ENCODE measurements around the gene PLCXD3. TPM values are rescaled to one million over a fixed set of nuclear protein-coding genes. Genes with fewer than 3 reads are reported as not detected.

Gene PLCXD3
- polyA plus RNA-seq, 1 of the 3 experiments (the other 2 are of a cell fraction) = 0.15 TPM

DNA sequence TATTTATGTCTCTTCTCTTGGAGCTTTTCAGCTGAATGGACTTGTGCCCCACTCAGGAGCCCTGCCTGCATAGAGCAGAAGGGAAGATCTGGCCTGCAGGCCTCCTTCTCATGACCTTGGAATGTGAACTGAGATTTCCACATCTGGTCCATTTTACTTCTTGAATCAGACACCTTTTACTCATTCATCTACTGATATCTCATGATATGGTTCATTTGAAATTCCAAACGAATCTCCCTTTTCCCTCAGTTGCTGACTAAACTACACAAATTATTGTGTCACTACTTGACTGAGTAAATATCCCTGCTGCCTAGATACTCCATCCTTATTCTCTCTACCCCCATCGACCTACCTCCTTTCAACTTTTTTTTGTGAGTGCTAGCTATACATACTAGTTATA, 138.7 kb downstream of the PLCXD3 start:
- Histone ChIP-seq H3K4me3 (ENCODE audit: low read depth in 2 of 2, low read length in 1 of 2) (no peak overlapping the region), H3K9me3 (no peaks in the 10 kb centered on the region), H3K9ac (no peak overlapping the region), H3K27me3 (ENCODE audit: insufficient read depth) (no peaks in the 10 kb centered on the region), H3K9me2 (no peaks in the 10 kb centered on the region), H3K27ac (ENCODE audit: low read depth in 2 of 2, low read length in 1 of 2) (peak overlapping the region in 1 of 2 experiments; percentile 99; a peak in 2 of 4 replicates), H3K79me2 (ENCODE audit: insufficient read depth) (no peaks in the 10 kb centered on the region), H3F3A (replicated peaks; ENCODE audit: insufficient read depth) (no peaks in the 10 kb centered on the region), H3K36me3 (replicated peaks in 1 of 2; ENCODE audit: control insufficient read depth in 1 of 2, insufficient read depth in 2 of 2, low read length in 1 of 2) (no peaks in the 10 kb centered on the region), H4K20me1 (ENCODE audit: insufficient read depth) (no peaks in the 10 kb centered on the region), H2AFZ (ENCODE audit: low read depth) (no peak overlapping the region), H3K4me1 (ENCODE audit: control insufficient read depth in 1 of 2, insufficient read depth in 2 of 2, low read depth in 1 of 2, low read length in 1 of 2) (peaks cover 0 to 28% of the 10 kb centered on the region in 2 experiments; a peak in 2 of 4 replicates), H3K4me2 (no peak overlapping the region)
- TF ChIP-seq RFX5 (IDR thresholded peaks at IDR 0.05; ENCODE audit: low read length) = no peak
- peak in 1 of 2 experiments; percentile 74; a peak in 1 of 4 replicates for TF ChIP-seq EP300 (IDR thresholded peaks at IDR 0.05; ENCODE audit: borderline replicate concordance in 1 of 2, low read depth in 1 of 2, low read length in 1 of 2)
- TF ChIP-seq NFIC (IDR thresholded peaks at IDR 0.05; ENCODE audit: borderline replicate concordance) = peak; percentile 56
- peak; percentile 92 for TF ChIP-seq TCF12 (IDR thresholded peaks at IDR 0.05)
- TF ChIP-seq TEAD4 (IDR thresholded peaks at IDR 0.05; ENCODE audit: borderline replicate concordance, insufficient read depth) = peak; percentile 35; the same call in 1 of the 2 replicates
- peak; percentile 49; the same call in 1 of the 2 replicates for TF ChIP-seq FOSL2 (IDR thresholded peaks at IDR 0.05; ENCODE audit: borderline replicate concordance, low read depth)
- TF ChIP-seq, protein P1, sequence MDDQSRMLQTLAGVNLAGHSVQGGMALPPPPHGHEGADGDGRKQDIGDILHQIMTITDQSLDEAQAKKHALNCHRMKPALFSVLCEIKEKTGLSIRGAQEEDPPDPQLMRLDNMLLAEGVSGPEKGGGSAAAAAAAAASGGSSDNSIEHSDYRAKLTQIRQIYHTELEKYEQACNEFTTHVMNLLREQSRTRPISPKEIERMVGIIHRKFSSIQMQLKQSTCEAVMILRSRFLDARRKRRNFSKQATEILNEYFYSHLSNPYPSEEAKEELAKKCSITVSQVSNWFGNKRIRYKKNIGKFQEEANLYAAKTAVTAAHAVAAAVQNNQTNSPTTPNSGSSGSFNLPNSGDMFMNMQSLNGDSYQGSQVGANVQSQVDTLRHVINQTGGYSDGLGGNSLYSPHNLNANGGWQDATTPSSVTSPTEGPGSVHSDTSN (IDR thresholded peaks at IDR 0.05) = peak; percentile 63
- TF ChIP-seq JUND (IDR thresholded peaks at IDR 0.05) = peak; percentile 67
- TF ChIP-seq, protein P2, sequence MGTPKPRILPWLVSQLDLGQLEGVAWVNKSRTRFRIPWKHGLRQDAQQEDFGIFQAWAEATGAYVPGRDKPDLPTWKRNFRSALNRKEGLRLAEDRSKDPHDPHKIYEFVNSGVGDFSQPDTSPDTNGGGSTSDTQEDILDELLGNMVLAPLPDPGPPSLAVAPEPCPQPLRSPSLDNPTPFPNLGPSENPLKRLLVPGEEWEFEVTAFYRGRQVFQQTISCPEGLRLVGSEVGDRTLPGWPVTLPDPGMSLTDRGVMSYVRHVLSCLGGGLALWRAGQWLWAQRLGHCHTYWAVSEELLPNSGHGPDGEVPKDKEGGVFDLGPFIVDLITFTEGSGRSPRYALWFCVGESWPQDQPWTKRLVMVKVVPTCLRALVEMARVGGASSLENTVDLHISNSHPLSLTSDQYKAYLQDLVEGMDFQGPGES (IDR thresholded peaks at IDR 0.05; ENCODE audit: low read depth, low read length) = no peak
- TF ChIP-seq, protein P3, sequence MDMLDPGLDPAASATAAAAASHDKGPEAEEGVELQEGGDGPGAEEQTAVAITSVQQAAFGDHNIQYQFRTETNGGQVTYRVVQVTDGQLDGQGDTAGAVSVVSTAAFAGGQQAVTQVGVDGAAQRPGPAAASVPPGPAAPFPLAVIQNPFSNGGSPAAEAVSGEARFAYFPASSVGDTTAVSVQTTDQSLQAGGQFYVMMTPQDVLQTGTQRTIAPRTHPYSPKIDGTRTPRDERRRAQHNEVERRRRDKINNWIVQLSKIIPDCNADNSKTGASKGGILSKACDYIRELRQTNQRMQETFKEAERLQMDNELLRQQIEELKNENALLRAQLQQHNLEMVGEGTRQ (IDR thresholded peaks at IDR 0.05; ENCODE audit: borderline replicate concordance, low read depth, low read length) = no peak
- no peak for TF ChIP-seq POLR2AphosphoS5 (IDR thresholded peaks at IDR 0.05; ENCODE audit: low read depth, low read length)
- ChIA-PET CTCF (interaction anchor here (0.7 kb wide), 1 partner anchor 101 kb away, joined by 4 read pairs; no protein-coding TSS in a partner anchor), POLR2A (interaction anchor here (0.7 kb wide), 1 partner anchor 14 kb away, joined by 3 read pairs; no protein-coding TSS in a partner anchor)
- DNase-seq = no peak
- 17% methylated on average over 2 of the region's 2 CpGs for WGBS (ENCODE audit: low lambda C conversion rate)

DNA sequence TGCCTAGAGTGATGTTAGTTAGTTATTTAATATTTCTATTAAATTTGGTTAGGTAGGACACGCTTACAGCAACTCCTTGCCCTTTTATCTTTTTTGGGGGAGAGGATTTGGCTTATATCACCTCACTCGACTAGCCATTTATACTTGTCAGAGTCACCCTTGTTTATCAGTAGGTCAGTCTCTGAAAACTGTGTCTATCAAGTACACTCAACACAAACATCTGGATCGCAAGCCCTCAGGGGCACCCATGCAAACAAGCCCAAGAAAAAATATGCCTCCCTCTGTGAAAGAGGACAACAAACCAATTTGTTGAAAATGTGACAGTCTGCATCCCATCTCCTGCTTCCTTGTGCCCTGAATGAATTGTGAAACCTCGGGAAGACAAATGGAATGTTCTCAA, 139.9 kb downstream of the PLCXD3 start:
- peak; percentile 35 for DNase-seq
- H3K4me2 ChIP-seq = no peak overlapping the region
- H3K36me3 ChIP-seq (replicated peaks in 1 of 2; ENCODE audit: control insufficient read depth in 1 of 2, insufficient read depth in 2 of 2, low read length in 1 of 2) = no peaks in the 10 kb centered on the region
- H3K9me2 ChIP-seq = no peaks in the 10 kb centered on the region
- WGBS (ENCODE audit: low lambda C conversion rate) = 48% methylated on average over 4 of the region's 4 CpGs
- no peaks in the 10 kb centered on the region for H4K20me1 ChIP-seq (ENCODE audit: insufficient read depth)
- no peaks in the 10 kb centered on the region for H3F3A ChIP-seq (replicated peaks; ENCODE audit: insufficient read depth)
- no peak overlapping the region for H3K4me3 ChIP-seq (ENCODE audit: low read depth in 2 of 2, low read length in 1 of 2)
- ChIA-PET POLR2A (no interaction called here), CTCF (interaction anchor here (0.7 to 2.3 kb wide), 4 partner anchors 100 to 477 kb away, joined by 3 to 9 read pairs (median 6); no protein-coding TSS in a partner anchor)
- H3K9me3 ChIP-seq = no peaks in the 10 kb centered on the region
- H2AFZ ChIP-seq (ENCODE audit: low read depth) = no peak overlapping the region
- peaks cover 0 to 28% of the 10 kb centered on the region in 2 experiments; a peak in 2 of 4 replicates for H3K4me1 ChIP-seq (ENCODE audit: control insufficient read depth in 1 of 2, insufficient read depth in 2 of 2, low read depth in 1 of 2, low read length in 1 of 2)
- H3K9ac ChIP-seq = no peak overlapping the region
- H3K27me3 ChIP-seq (ENCODE audit: insufficient read depth) = no peaks in the 10 kb centered on the region
- no peaks in the 10 kb centered on the region for H3K79me2 ChIP-seq (ENCODE audit: insufficient read depth)
- peak overlapping the region in 1 of 2 experiments; percentile 99; a peak in 2 of 4 replicates for H3K27ac ChIP-seq (ENCODE audit: low read depth in 2 of 2, low read length in 1 of 2)
- TF ChIP-seq TAF1 (IDR thresholded peaks at IDR 0.05; ENCODE audit: borderline replicate concordance, low read depth, low read length) = no peak
- peak; percentile 97 for TF ChIP-seq FOXJ3 (CRISPR knock-in tag; IDR thresholded peaks at IDR 0.05)
- TF ChIP-seq YY1 (IDR thresholded peaks at IDR 0.05; ENCODE audit: low read depth) = no peak
- peak; percentile 85 for TF ChIP-seq GATA2 (CRISPR knock-in tag; IDR thresholded peaks at IDR 0.05)
- TF ChIP-seq, protein P4, sequence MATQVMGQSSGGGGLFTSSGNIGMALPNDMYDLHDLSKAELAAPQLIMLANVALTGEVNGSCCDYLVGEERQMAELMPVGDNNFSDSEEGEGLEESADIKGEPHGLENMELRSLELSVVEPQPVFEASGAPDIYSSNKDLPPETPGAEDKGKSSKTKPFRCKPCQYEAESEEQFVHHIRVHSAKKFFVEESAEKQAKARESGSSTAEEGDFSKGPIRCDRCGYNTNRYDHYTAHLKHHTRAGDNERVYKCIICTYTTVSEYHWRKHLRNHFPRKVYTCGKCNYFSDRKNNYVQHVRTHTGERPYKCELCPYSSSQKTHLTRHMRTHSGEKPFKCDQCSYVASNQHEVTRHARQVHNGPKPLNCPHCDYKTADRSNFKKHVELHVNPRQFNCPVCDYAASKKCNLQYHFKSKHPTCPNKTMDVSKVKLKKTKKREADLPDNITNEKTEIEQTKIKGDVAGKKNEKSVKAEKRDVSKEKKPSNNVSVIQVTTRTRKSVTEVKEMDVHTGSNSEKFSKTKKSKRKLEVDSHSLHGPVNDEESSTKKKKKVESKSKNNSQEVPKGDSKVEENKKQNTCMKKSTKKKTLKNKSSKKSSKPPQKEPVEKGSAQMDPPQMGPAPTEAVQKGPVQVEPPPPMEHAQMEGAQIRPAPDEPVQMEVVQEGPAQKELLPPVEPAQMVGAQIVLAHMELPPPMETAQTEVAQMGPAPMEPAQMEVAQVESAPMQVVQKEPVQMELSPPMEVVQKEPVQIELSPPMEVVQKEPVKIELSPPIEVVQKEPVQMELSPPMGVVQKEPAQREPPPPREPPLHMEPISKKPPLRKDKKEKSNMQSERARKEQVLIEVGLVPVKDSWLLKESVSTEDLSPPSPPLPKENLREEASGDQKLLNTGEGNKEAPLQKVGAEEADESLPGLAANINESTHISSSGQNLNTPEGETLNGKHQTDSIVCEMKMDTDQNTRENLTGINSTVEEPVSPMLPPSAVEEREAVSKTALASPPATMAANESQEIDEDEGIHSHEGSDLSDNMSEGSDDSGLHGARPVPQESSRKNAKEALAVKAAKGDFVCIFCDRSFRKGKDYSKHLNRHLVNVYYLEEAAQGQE (IDR thresholded peaks at IDR 0.05; ENCODE audit: low read depth, low read length) = no peak
- TF ChIP-seq EZH2phosphoT487 (IDR thresholded peaks at IDR 0.05; ENCODE audit: borderline replicate concordance, low read depth) = no peak
- 0 out of 2 replicates have a peak, but pooled peaks have one; percentile 10 for TF ChIP-seq SMC3 (IDR thresholded peaks at IDR 0.05; ENCODE audit: low read depth, low read length)
- TF ChIP-seq RAD21 (IDR thresholded peaks at IDR 0.05; ENCODE audit: low read length) = peak; percentile 42
- TF ChIP-seq RCOR1 (IDR thresholded peaks at IDR 0.05; ENCODE audit: low read length) = peak; percentile 63; the same call in 1 of the 2 replicates
- no peak for TF ChIP-seq POLR2AphosphoS5 (IDR thresholded peaks at IDR 0.05; ENCODE audit: low read depth, low read length)
- peak in 1 of 2 experiments; percentile 89; a peak in 2 of 4 replicates for TF ChIP-seq EP300 (IDR thresholded peaks at IDR 0.05; ENCODE audit: borderline replicate concordance in 1 of 2, low read depth in 1 of 2, low read length in 1 of 2)

Data from SK-N-SH (cell line).